Heart right ventricle (tissue), 16 donors: ENCODE results near the gene PLXNC1. TPM values are rescaled to one million over a fixed set of nuclear protein-coding genes. Genes with fewer than 3 reads are reported as not detected.
A peak's percentile ranks its signal among the peaks of the same experiment; 100 is the strongest.

ENCODE experiments used
- ATAC-seq, 8 donors: fragments of 200-7000 bp; cut with Tn5 transposase; one replicate each; pipeline ENCODE4 v1.9.1; 2020; ENCODE audit warnings: mild to moderate bottlenecking in 8 of 8, moderate library complexity in 8 of 8, moderate number of reproducible peaks in 1 of 8
- DNase-seq, 2 donors: peaks; one replicate each; pipeline ENCODE4 v3.0.0-alpha.2; 2020
- H3K27ac ChIP-seq, 10 donors: fragments of 200-600 bp; sonication (generic) in 2 of 10; one replicate each; pipeline versions ENCODE4 v1.5.0 to v1.8.0; 2020 to 2022; ENCODE audit warnings: mild to moderate bottlenecking in 3 of 10
- H3K27me3 ChIP-seq, 7 donors: fragments of 200-600 bp; one replicate each; pipeline ENCODE4 v1.8.0; 2021 to 2022; ENCODE audit warnings: mild to moderate bottlenecking in 2 of 7
- H3K36me3 ChIP-seq, 9 donors: fragments of 200-600 bp; sonication (generic) in 1 of 9; one replicate each; pipeline versions ENCODE4 v1.5.0 to v1.8.0; 2020 to 2022; ENCODE audit warnings: mild to moderate bottlenecking in 2 of 9
- H3K4me1 ChIP-seq, 9 donors: fragments of 200-600 bp; sonication (generic) in 1 of 9; one replicate each; pipeline versions ENCODE4 v1.5.0 to v1.8.0; 2020 to 2022; ENCODE audit warnings: mild to moderate bottlenecking in 4 of 9
- H3K4me3 ChIP-seq, 10 donors: fragments of 200-600 bp; sonication (generic) in 2 of 10; one replicate each; pipeline versions ENCODE4 v1.5.0 to v1.8.0; 2020 to 2022; ENCODE audit warnings: mild to moderate bottlenecking in 7 of 10, moderate library complexity in 2 of 10
- H3K9me3 ChIP-seq, 11 donors: fragments of 200-600 bp in 10 of 11; sonication (generic) in 2 of 11; one replicate each; pipeline versions ENCODE4 v1.5.0 to v1.8.0; 2013 to 2022; ENCODE audit warnings: mild to moderate bottlenecking in 2 of 11, control low read depth in 1 of 11, moderate library complexity in 1 of 11
- CTCF ChIP-seq, 9 donors: fragments of 200-600 bp; sonication (generic) in 2 of 9; IDR thresholded peaks; one replicate each; pipeline versions ENCODE4 v1.5.0 to v1.8.0; 2021 to 2022; ENCODE audit warnings: antibody characterized with exemption in 9 of 9, mild to moderate bottlenecking in 5 of 9, moderate library complexity in 1 of 9
- WGBS, 2 donors: extraction: QIAGEN DNeasy Blood & Tissue Kit; methylation state at CpG; one replicate each; pipeline ENCODE4 v1.1.7; 2013; ENCODE audit warnings: inconsistent platforms in 1 of 2; 5-methylcytosine and 5-hydroxymethylcytosine counted together
- intact Hi-C, 10 donors: fragments of 100-400 bp; cut with DNase I; formaldehyde crosslinking; loops; one replicate each; pipeline versions ENCODE4 v1.11.1 to v1.14.2; 2022
- polyA plus RNA-seq, 2 donors: library from polyadenylated mRNA; stranded (reverse); fragments of 200-250 nt; gene quantifications; one replicate each; pipeline ENCODE4 v1.2.3, GENCODE V29; 2013
- total RNA-seq, 10 donors: library from RNA; stranded (reverse); fragmentation: NEBNext Ultra II Directional in 3 of 10; extraction: Animal tissue kit (Norgen Biotek cat#: 25700) in 3 of 10; gene quantifications; one replicate each; pipeline versions ENCODE4 v1.2.1 to v1.2.4, GENCODE V29; 2021 to 2023
- donor health status: Arrhythmogenic right ventricular cardiomyopathy.
- donor health status: ischemic (EF 13 %, LVEDD 7.1; RV severe dilation, severe dysfunction).
- donor health status: healthy with polysubstance abuse.
- donor health status: DM: no; HTN: yes; CAD: no.
- donor health status: DM: no; HTN: no; CAD: no.
- donor health status: ischemic (EF 25% LVEDD 6.9; RV normal size, moderate dysfunction).
- donor health status: ischemic (EF 25% LVEDD 5.7; RV mildly dilated, moderate dysfunction).
- donor health status: healthy.
- donor health status: DM: yes; HTN: yes; CAD: no.
- donor health status: Ischemic cardiomyopathy.
- donor health status: ischemic (EF 35%, LVEDD 5.7; RV mildly dilated, moderate dysfunction).
- donor health status: nonischemic (EF 11% LVEDD 7.7; RV severe dilation, severe dysfunction).
- donor health status: DM: yes; HTN: yes; CAD: no.
- donor health status: PGD.
- donor health status: ischemic (EF 29% LVEDD 5.4; RV normal size, mild dysfunction).
- donor health status: nonischemic (EF 23%, LVEDD 6.1; RV moderate dilation, normal function).

The PLXNC1 gene
- total and polyA plus RNA-seq, 12 donors: 0.72 to 8.5 (median 2.7) TPM

DNA sequence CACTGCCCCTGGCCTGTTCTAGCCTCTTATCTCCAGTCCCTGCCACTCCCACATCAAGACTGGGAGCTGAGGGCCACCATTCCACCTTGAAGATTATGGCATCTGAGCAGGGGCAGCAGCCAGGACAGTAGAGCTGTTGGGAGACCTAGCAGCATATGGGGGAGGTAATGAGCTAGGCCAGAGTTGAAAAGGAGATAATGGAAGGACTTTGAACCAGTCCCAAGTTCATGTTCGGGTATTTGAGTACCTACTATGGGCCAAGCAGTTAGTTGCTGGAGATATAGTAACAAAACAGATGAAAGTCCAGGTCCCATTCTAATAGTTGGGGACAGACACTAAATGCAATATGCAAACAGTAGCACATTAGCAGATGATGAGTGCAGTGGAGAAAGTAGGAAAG, 151.5 kb downstream of the PLXNC1 start:
- Histone ChIP-seq H3K9me3 (no peaks in the 10 kb centered on the region), H3K27me3 (no peaks in the 10 kb centered on the region), H3K4me3 (no peak overlapping the region), H3K27ac (no peak overlapping the region), H3K36me3 (peaks cover 0 to 96% (median 0%) of the 10 kb centered on the region in 9 donors), H3K4me1 (peaks cover 0 to 25% (median 14%) of the 10 kb centered on the region in 9 donors)
- 72 to 82% methylated on average over 1 of the region's 1 CpG for whole genome bisulfite sequencing, 2 donors
- ATAC-seq (no peak), DNase-seq (no peak)
- no peak for TF ChIP-seq CTCF (IDR thresholded peaks at IDR 0.05)
- intact Hi-C loops: loop anchor here in 2 of 10 donors (10.0 kb wide), 1 partner anchor 155 kb away; the partner anchor contains the start of gene PLXNC1 (in 2 of the 2)

GRCh38 chr12:94304012-94304411, 155.6 kb downstream of the PLXNC1 start:
- no peak for TF ChIP-seq CTCF (IDR thresholded peaks at IDR 0.05)
- DNase-seq: no peak

DNA sequence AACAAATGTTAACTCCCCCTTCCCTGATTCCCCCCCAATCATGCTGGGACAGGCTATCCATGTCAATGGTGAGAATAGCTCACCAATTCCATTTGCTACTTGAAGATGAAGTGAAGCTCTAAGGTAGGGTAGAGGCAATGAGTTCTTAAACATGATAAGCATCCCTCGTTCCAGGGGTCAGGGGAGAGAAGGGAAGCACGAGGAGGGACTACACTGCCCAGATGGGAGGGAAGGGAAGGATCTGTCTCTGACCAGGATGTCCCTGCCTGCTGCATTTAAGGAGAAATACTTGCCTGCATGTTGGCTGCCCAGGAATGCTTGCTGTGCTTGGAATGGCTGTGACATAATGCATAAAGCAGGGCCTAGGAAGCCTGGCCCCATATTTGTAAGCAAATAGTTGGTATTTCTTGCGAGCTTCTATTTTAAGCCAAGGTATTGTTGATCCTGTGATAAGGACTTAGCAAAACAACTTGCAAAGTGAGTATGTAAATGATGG, 156.2 kb downstream of the PLXNC1 start:
- no peak for TF ChIP-seq CTCF (IDR thresholded peaks at IDR 0.05)
- peaks cover 0 to 98% (median 0%) of the 10 kb centered on the region in 9 donors for H3K36me3 ChIP-seq
- H3K27me3 ChIP-seq: no peaks in the 10 kb centered on the region
- DNase-seq: no peak
- H3K4me3 ChIP-seq: no peak overlapping the region
- ATAC-seq: peak in 2 of 8 donors; percentile 24 to 33
- H3K4me1 ChIP-seq: peaks cover 0 to 11% (median 2%) of the 10 kb centered on the region in 9 donors
- 61 to 65% methylated on average over 3 of the region's 3 CpGs for WGBS, 2 donors
- intact Hi-C loops: no loop called here
- H3K27ac ChIP-seq: no peak overlapping the region
- H3K9me3 ChIP-seq: no peaks in the 10 kb centered on the region

More at GRCh38 chr12:94304012-94304411, 155.6 kb downstream of the PLXNC1 start:
- Histone ChIP-seq H3K27ac (no peak overlapping the region), H3K9me3 (no peaks in the 10 kb centered on the region), H3K4me1 (peaks cover 0 to 17% (median 6%) of the 10 kb centered on the region in 9 donors), H3K27me3 (no peaks in the 10 kb centered on the region), H3K4me3 (no peak overlapping the region), H3K36me3 (peaks cover 0 to 96% (median 0%) of the 10 kb centered on the region in 9 donors)
- 94% methylated on average over 1 of the region's 1 CpG for WGBS, 2 donors
- intact Hi-C loops: no loop called here
- no peak for ATAC-seq

GRCh38 chr12:94305130-94305957, 157.0 kb downstream of the PLXNC1 start:
- no peaks in the 10 kb centered on the region for H3K27me3 ChIP-seq
- TF ChIP-seq CTCF (IDR thresholded peaks at IDR 0.05): no peak
- peaks cover 0 to 92% (median 0%) of the 10 kb centered on the region in 9 donors for H3K36me3 ChIP-seq
- H3K9me3 ChIP-seq: no peaks in the 10 kb centered on the region
- intact Hi-C loops: no loop called here
- no peak overlapping the region for H3K27ac ChIP-seq
- ATAC-seq: no peak
- peaks cover 0 to 9% (median 0%) of the 10 kb centered on the region in 9 donors for H3K4me1 ChIP-seq
- H3K4me3 ChIP-seq: no peak overlapping the region
- 64 to 76% methylated on average over 9 of the region's 9 CpGs for WGBS, 2 donors
- no peak for DNase-seq
